Subcutaneous adipose tissue (tissue), 4 donors: ENCODE measurements around the gene OR13C9. TPM values are rescaled to one million over a fixed set of nuclear protein-coding genes. Genes with fewer than 3 reads are reported as not detected.

Experiments
- total RNA-seq, 4 donors: library from RNA; depleted of rRNA; stranded (reverse); fragments of >200 nt; gene quantifications; one replicate each; pipeline ENCODE4 v1.1.0, GENCODE V29; 2016
- TF ChIP-seq, protein P1 (sequence below): fragments of 450-650 bp; IDR thresholded peaks from one replicate; pipeline ENCODE4 v1.5.1; 2016; ENCODE audit warnings: low read depth, mild to moderate bottlenecking, control low read depth, antibody characterized with exemption, moderate library complexity

The OR13C9 gene
- total RNA-seq, 4 donors from 2014 or later: not detected

DNA sequence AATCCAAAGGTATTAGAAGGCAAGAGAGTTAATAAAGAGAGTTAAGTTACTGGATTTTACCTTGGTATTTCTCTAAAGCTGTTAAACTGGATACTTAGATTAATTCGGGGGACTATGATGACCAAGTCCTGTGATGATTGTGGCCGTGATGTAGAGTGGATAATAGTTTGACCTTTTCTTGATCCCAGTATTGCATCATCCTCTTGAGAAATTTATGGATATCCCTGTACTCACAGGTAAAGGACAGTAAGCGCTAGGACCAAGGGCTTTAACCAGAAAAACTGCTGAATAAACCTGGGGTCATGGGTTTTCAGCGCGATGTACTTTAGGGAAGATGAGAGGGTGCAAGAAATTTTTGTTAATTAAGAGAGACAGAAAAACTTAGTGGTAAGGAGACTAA is 40.7 kb downstream of the OR13C9 start:
- TF ChIP-seq, protein P1, sequence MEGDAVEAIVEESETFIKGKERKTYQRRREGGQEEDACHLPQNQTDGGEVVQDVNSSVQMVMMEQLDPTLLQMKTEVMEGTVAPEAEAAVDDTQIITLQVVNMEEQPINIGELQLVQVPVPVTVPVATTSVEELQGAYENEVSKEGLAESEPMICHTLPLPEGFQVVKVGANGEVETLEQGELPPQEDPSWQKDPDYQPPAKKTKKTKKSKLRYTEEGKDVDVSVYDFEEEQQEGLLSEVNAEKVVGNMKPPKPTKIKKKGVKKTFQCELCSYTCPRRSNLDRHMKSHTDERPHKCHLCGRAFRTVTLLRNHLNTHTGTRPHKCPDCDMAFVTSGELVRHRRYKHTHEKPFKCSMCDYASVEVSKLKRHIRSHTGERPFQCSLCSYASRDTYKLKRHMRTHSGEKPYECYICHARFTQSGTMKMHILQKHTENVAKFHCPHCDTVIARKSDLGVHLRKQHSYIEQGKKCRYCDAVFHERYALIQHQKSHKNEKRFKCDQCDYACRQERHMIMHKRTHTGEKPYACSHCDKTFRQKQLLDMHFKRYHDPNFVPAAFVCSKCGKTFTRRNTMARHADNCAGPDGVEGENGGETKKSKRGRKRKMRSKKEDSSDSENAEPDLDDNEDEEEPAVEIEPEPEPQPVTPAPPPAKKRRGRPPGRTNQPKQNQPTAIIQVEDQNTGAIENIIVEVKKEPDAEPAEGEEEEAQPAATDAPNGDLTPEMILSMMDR: no peak

DNA sequence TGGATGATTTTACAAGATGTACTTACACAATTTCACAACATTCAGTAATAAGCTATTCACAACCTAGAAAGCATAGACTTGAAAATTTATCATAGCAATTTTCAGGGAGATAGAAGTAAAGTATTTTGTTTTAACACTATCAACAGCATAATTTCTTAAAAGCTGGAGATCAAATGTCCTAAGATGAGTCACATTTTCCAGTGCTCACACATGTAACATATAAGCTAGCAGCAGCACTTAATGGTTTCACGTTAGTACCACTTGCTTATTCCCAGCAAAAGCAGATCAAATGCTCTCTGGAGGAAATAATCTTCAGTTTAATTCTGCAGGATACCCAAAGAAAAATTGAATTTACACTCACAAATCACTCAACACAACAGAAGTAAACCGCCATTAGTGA is 42.5 kb downstream of the OR13C9 start:
- TF ChIP-seq, protein P1: no peak

DNA sequence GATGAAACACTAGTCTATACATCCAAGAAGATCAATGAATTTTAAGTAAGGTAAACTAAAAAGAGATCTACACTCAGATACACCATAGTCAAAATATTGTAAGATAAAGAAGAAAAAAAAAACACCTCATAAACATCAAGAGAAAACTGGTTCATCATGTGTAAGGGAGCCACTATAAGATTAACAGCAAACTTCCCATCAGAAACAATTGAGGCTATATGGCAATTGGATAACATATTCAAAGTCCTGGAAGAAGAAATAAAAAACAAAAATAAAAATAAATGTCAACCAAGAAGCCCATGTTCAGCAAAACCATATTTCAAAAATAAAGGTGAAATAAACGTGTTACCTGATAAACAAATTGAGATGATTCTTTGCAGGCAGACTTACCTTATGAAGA is 45.4 kb downstream of the OR13C9 start:
- TF ChIP-seq, protein P1: no peak

DNA sequence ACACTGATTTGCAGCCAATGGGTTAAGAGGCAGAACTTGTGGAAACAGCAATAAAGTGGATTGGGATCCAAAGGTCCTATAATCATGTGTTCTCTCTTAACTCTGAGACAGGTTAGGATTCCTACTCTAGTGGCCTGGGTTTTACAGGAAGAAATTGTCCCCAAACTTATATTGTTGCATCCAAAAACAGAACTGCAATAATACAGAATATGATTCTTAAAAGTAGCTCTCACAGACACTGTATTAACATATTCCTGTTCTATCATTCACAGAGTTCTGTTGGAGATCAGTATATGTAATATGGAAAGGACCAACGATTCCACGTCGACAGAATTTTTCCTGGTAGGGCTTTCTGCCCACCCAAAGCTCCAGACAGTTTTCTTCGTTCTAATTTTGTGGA is 49.1 kb downstream of the OR13C9 start, which contains the start of gene OR13C8:
OR13C8 (plus strand) TSS at position 301 of the 400 bp plus-strand sequence; CDS start at position 301, 0 bp downstream.
- TF ChIP-seq, protein P1: no peak

Other genes starting within 250 kb of the OR13C9 start
- gene OR13F1, start 113.9 kb downstream of the OR13C9 start, total RNA-seq: not detected
- not detected for gene OR13C4, start 91.0 kb downstream of the OR13C9 start, total RNA-seq
- not detected for gene OR13C3, start 81.3 kb downstream of the OR13C9 start, total RNA-seq
- gene OR13C8, start 49.0 kb downstream of the OR13C9 start, total RNA-seq: not detected
- not detected for gene OR13C5, start 18.8 kb downstream of the OR13C9 start, total RNA-seq
- gene OR13C2, start 12.6 kb downstream of the OR13C9 start, total RNA-seq: not detected
- gene OR13D1, start 76.3 kb upstream of the OR13C9 start, total RNA-seq: not detected
- gene NIPSNAP3A, start 129.5 kb upstream of the OR13C9 start, total RNA-seq: 10 to 100 TPM; 39.8 to 51.0 (median 42.5) TPM
- gene NIPSNAP3B, start 145.9 kb upstream of the OR13C9 start, total RNA-seq: 10 to 100 TPM in 3 of 4 donors, 1 to 10 TPM in 1; 9.2 to 22.6 (median 14.0) TPM